HEK293 (cell line): Measurements from ENCODE around the gene CPE.

Experiments used
- CTCF ChIA-PET: fragments of 350-600 bp; formaldehyde crosslinking; extraction: SDS; loops from one replicate; lab custom pipeline; 2021; ENCODE audit warnings: antibody characterized with exemption; lab: Yijun Ruan, JAX
- POLR2A ChIA-PET: fragments of 300-600 bp; formaldehyde crosslinking; extraction: SDS; loops from one replicate; lab custom pipeline; 2020; ENCODE audit warnings: antibody characterized with exemption, inconsistent platforms; lab: Yijun Ruan, JAX
- H3K27ac ChIP-seq: fragments of 200-500 bp; sonication (Bioruptor generic); 2 replicates; pipeline ENCODE4 v1.5.1; 2014; ENCODE audit warnings: low read depth, low read length, control low read depth, inconsistent platforms; ENCODE audit errors: extremely low read depth
- H3K36me3 ChIP-seq, 2 experiments: fragments of 200-500 bp in 1 of 2; sonication (Bioruptor generic) in 1 of 2; 1 replicate in 1 of 2; 2 replicates in 1 of 2; pipeline ENCODE4 v1.5.1; 2014 to 2017; ENCODE audit warnings: inconsistent platforms in 2 of 2, low read length in 2 of 2; ENCODE audit not compliant: control insufficient read depth in 2 of 2, insufficient read depth in 1 of 2
- H3K4me1 ChIP-seq: fragments of 200-500 bp; sonication (Bioruptor generic); 2 replicates; pipeline ENCODE4 v1.5.1; 2014; ENCODE audit warnings: mild to moderate bottlenecking, low read length, inconsistent platforms; ENCODE audit not compliant: control insufficient read depth, insufficient read depth
- H3K4me3 ChIP-seq: 2 replicates; pipeline ENCODE4 v1.5.1; 2011; ENCODE audit warnings: low read depth, mild to moderate bottlenecking, control low read depth, low read length, moderate library complexity
- H3K9me3 ChIP-seq: fragments of 200-500 bp; sonication (Bioruptor generic); 2 replicates; pipeline ENCODE4 v1.5.1; 2014; ENCODE audit warnings: low read depth, low read length, inconsistent platforms; ENCODE audit not compliant: control insufficient read depth, insufficient read depth
- GFI1B ChIP-seq: fragments of 450-650 bp; formaldehyde crosslinking; IDR thresholded peaks from 2 replicates; pipeline ENCODE4 v1.5.1; 2016; ENCODE audit warnings: missing biosample characterization, missing genetic modification characterization
- OSR2 ChIP-seq: fragments of 450-650 bp; formaldehyde crosslinking; IDR thresholded peaks from 2 replicates; pipeline ENCODE4 v1.5.1; 2016; ENCODE audit warnings: missing biosample characterization, missing genetic modification characterization
- ZBTB1 ChIP-seq: fragments of 450-650 bp; formaldehyde crosslinking; IDR thresholded peaks from 2 replicates; pipeline ENCODE4 v1.5.1; 2016; ENCODE audit warnings: missing biosample characterization, missing genetic modification characterization
- ZBTB21 ChIP-seq: fragments of 450-650 bp; formaldehyde crosslinking; IDR thresholded peaks from 2 replicates; pipeline ENCODE4 v1.5.1; 2017; ENCODE audit warnings: missing biosample characterization, missing genetic modification characterization
- ZNF112 ChIP-seq: fragments of 450-650 bp; formaldehyde crosslinking; IDR thresholded peaks from 2 replicates; pipeline ENCODE4 v1.5.0; 2017; ENCODE audit warnings: missing biosample characterization, missing genetic modification characterization
- ZNF157 ChIP-seq: fragments of 450-650 bp; formaldehyde crosslinking; IDR thresholded peaks from 2 replicates; pipeline ENCODE4 v1.5.1; 2016; ENCODE audit warnings: missing biosample characterization, missing genetic modification characterization
- ZNF202 ChIP-seq: fragments of 450-650 bp; formaldehyde crosslinking; IDR thresholded peaks from 2 replicates; pipeline ENCODE4 v1.5.1; 2016; ENCODE audit warnings: missing biosample characterization, missing genetic modification characterization, borderline replicate concordance
- ZNF211 ChIP-seq: fragments of 450-650 bp; formaldehyde crosslinking; IDR thresholded peaks from 2 replicates; pipeline ENCODE4 v1.5.1; 2016; ENCODE audit warnings: low read depth, missing biosample characterization, missing genetic modification characterization
- ZNF354C ChIP-seq: fragments of 450-650 bp; formaldehyde crosslinking; IDR thresholded peaks from 2 replicates; pipeline ENCODE4 v1.5.1; 2016; ENCODE audit warnings: missing biosample characterization, missing genetic modification characterization, low read depth, borderline replicate concordance
- ZNF37A ChIP-seq: fragments of 450-650 bp; IDR thresholded peaks from 2 replicates; pipeline ENCODE4 v1.5.1; 2018; ENCODE audit warnings: missing biosample characterization, missing genetic modification characterization
- ZNF629 ChIP-seq: fragments of 450-650 bp; formaldehyde crosslinking; IDR thresholded peaks from 2 replicates; pipeline ENCODE4 v1.5.1; 2017; ENCODE audit warnings: missing biosample characterization, missing genetic modification characterization
- ZNF843 ChIP-seq: fragments of 450-650 bp; formaldehyde crosslinking; IDR thresholded peaks from 2 replicates; pipeline ENCODE4 v1.5.1; 2016; ENCODE audit warnings: missing biosample characterization, missing genetic modification characterization
- TF ChIP-seq, protein P1 (sequence below): fragments of 450-650 bp; formaldehyde crosslinking; IDR thresholded peaks from 2 replicates; pipeline ENCODE4 v1.5.1; 2016; ENCODE audit warnings: missing biosample characterization, missing genetic modification characterization
- TF ChIP-seq, protein P2 (sequence below): fragments of 450-650 bp; formaldehyde crosslinking; IDR thresholded peaks from 2 replicates; pipeline ENCODE4 v1.5.1; 2016; ENCODE audit warnings: missing biosample characterization, missing genetic modification characterization
- TF ChIP-seq, protein P3 (sequence below): fragments of 450-650 bp; formaldehyde crosslinking; IDR thresholded peaks from 2 replicates; pipeline ENCODE4 v1.5.1; 2016; ENCODE audit warnings: missing biosample characterization, missing genetic modification characterization, low read depth
- TF ChIP-seq, protein P4 (sequence below): fragments of 450-650 bp; formaldehyde crosslinking; IDR thresholded peaks from 2 replicates; pipeline ENCODE4 v1.5.1; 2016; ENCODE audit warnings: missing biosample characterization, missing genetic modification characterization
- TF ChIP-seq, protein P5 (sequence below): fragments of 450-650 bp; formaldehyde crosslinking; IDR thresholded peaks from 2 replicates; pipeline ENCODE4 v1.5.1; 2016; ENCODE audit warnings: missing biosample characterization, missing genetic modification characterization
- TF ChIP-seq, protein P6 (sequence below): fragments of 450-650 bp; formaldehyde crosslinking; IDR thresholded peaks from 2 replicates; pipeline ENCODE4 v1.5.1; 2016; ENCODE audit warnings: missing biosample characterization, missing genetic modification characterization

CPE gene

DNA sequence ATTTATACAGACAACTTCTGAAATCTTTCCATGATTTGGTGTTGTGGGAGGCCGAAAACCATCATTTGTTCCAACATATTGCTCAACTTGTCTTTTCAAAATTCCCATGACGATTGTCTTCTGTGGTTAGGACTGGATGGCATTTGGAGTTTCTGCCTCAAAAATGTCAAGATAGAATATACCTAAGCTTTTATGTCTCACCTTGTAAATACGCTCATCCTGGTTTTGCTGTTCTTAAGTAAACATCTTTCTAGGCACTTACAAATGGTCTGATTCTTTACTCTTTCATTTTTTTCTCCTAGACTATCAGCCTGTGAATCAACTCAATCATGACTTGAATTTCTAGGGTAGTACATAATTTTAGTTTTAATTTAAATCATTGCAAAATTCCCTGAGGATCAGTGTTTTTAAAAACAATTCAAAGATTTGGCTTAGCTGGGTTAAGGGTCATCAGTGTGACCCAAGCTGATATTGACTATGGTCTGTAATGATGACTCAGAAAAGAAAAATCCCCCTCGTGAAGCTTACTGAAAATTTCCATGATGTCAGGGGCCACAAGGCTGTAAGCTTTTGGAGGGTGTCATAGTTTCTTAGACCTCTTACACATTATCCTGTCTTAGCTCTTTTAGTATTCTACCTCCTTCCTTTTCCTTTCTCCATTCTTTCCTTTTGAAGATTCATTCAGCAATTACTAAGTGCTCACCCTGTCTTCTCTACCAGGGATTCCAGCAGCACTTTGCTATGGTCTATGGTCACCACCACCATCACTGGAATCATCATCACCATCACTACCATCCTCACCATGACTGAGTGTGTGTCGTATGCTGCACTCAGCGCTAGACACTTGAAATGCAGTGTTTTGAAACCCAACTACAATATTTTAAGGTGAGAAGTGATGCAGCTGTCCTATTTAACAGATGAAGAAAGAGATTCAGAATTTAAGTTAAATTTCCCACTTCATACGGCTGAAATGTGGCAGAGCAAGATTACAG, 124.4 kb downstream of the CPE start:
- Histone ChIP-seq H3K36me3 (peaks cover 0 to 10% of the 10 kb centered on the region in 2 experiments; a peak in 1 of 3 replicates), H3K4me3 (no peak overlapping the region), H3K9me3 (no peaks in the 10 kb centered on the region), H3K27ac (no peak overlapping the region), H3K4me1 (no peaks in the 10 kb centered on the region)
- TF ChIP-seq ZBTB21 (tag by site-specific recombination) (peak; percentile 51; the same call in 1 of the 2 replicates), ZBTB1 (tag by site-specific recombination) (no peak), ZNF629 (peak; percentile 50; the same call in 1 of the 2 replicates)
- TF ChIP-seq, protein P1, sequence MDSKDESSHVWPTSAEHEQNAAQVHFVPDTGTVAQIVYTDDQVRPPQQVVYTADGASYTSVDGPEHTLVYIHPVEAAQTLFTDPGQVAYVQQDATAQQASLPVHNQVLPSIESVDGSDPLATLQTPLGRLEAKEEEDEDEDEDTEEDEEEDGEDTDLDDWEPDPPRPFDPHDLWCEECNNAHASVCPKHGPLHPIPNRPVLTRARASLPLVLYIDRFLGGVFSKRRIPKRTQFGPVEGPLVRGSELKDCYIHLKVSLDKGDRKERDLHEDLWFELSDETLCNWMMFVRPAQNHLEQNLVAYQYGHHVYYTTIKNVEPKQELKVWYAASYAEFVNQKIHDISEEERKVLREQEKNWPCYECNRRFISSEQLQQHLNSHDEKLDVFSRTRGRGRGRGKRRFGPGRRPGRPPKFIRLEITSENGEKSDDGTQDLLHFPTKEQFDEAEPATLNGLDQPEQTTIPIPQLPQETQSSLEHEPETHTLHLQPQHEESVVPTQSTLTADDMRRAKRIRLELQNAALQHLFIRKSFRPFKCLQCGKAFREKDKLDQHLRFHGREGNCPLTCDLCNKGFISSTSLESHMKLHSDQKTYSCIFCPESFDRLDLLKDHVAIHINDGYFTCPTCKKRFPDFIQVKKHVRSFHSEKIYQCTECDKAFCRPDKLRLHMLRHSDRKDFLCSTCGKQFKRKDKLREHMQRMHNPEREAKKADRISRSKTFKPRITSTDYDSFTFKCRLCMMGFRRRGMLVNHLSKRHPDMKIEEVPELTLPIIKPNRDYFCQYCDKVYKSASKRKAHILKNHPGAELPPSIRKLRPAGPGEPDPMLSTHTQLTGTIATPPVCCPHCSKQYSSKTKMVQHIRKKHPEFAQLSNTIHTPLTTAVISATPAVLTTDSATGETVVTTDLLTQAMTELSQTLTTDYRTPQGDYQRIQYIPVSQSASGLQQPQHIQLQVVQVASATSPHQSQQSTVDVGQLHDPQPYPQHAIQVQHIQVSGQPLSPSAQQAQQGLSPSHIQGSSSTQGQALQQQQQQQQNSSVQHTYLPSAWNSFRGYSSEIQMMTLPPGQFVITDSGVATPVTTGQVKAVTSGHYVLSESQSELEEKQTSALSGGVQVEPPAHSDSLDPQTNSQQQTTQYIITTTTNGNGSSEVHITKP (tag by site-specific recombination): 0 out of 2 replicates have a peak, but pooled peaks have one; percentile 25
- CTCF ChIA-PET: no interaction called here
- POLR2A ChIA-PET: no interaction called here

DNA sequence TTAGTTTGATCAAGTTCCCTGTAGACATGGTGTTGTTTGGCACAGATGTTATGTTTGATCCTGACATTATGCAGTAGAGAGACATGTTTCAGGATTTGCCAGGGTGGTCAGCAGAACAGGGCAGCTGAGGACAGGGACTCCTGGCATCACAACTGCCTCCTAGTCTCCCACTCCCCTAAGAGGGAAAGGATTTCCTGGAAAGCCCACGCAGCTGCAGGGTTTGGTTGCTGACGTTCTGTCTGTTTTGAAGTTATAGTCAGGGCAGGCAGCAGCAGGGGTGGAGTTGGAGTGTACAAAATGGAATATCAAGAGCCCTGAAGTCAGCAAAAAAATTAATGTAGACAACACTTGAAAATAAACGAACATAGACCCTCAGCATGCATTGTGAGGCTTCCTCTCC, 125.4 kb downstream of the CPE start:
- CTCF ChIA-PET: no interaction called here
- H3K4me1 ChIP-seq: no peaks in the 10 kb centered on the region
- POLR2A ChIA-PET: no interaction called here
- H3K36me3 ChIP-seq: peaks cover 0 to 6% of the 10 kb centered on the region in 2 experiments; a peak in 1 of 3 replicates
- H3K4me3 ChIP-seq: no peak overlapping the region
- H3K9me3 ChIP-seq: no peaks in the 10 kb centered on the region
- no peak overlapping the region for H3K27ac ChIP-seq
- TF ChIP-seq ZNF843 (tag by site-specific recombination) (no peak), ZNF112 (tag by site-specific recombination) (no peak), OSR2 (tag by site-specific recombination) (no peak), ZNF354C (tag by site-specific recombination) (no peak), ZNF211 (tag by site-specific recombination) (no peak), GFI1B (tag by site-specific recombination) (no peak), ZNF157 (tag by site-specific recombination) (no peak), ZNF202 (tag by site-specific recombination) (no peak), ZBTB21 (tag by site-specific recombination) (no peak), ZNF37A (tag by site-specific recombination) (no peak)
- TF ChIP-seq, protein P2, sequence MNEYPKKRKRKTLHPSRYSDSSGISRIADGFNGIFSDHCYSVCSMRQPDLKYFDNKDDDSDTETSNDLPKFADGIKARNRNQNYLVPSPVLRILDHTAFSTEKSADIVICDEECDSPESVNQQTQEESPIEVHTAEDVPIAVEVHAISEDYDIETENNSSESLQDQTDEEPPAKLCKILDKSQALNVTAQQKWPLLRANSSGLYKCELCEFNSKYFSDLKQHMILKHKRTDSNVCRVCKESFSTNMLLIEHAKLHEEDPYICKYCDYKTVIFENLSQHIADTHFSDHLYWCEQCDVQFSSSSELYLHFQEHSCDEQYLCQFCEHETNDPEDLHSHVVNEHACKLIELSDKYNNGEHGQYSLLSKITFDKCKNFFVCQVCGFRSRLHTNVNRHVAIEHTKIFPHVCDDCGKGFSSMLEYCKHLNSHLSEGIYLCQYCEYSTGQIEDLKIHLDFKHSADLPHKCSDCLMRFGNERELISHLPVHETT (tag by site-specific recombination): no peak
- TF ChIP-seq, protein P3, sequence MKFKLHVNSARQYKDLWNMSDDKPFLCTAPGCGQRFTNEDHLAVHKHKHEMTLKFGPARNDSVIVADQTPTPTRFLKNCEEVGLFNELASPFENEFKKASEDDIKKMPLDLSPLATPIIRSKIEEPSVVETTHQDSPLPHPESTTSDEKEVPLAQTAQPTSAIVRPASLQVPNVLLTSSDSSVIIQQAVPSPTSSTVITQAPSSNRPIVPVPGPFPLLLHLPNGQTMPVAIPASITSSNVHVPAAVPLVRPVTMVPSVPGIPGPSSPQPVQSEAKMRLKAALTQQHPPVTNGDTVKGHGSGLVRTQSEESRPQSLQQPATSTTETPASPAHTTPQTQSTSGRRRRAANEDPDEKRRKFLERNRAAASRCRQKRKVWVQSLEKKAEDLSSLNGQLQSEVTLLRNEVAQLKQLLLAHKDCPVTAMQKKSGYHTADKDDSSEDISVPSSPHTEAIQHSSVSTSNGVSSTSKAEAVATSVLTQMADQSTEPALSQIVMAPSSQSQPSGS (tag by site-specific recombination): no peak
- TF ChIP-seq, protein P4, sequence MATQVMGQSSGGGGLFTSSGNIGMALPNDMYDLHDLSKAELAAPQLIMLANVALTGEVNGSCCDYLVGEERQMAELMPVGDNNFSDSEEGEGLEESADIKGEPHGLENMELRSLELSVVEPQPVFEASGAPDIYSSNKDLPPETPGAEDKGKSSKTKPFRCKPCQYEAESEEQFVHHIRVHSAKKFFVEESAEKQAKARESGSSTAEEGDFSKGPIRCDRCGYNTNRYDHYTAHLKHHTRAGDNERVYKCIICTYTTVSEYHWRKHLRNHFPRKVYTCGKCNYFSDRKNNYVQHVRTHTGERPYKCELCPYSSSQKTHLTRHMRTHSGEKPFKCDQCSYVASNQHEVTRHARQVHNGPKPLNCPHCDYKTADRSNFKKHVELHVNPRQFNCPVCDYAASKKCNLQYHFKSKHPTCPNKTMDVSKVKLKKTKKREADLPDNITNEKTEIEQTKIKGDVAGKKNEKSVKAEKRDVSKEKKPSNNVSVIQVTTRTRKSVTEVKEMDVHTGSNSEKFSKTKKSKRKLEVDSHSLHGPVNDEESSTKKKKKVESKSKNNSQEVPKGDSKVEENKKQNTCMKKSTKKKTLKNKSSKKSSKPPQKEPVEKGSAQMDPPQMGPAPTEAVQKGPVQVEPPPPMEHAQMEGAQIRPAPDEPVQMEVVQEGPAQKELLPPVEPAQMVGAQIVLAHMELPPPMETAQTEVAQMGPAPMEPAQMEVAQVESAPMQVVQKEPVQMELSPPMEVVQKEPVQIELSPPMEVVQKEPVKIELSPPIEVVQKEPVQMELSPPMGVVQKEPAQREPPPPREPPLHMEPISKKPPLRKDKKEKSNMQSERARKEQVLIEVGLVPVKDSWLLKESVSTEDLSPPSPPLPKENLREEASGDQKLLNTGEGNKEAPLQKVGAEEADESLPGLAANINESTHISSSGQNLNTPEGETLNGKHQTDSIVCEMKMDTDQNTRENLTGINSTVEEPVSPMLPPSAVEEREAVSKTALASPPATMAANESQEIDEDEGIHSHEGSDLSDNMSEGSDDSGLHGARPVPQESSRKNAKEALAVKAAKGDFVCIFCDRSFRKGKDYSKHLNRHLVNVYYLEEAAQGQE: no peak
- TF ChIP-seq, protein P5, sequence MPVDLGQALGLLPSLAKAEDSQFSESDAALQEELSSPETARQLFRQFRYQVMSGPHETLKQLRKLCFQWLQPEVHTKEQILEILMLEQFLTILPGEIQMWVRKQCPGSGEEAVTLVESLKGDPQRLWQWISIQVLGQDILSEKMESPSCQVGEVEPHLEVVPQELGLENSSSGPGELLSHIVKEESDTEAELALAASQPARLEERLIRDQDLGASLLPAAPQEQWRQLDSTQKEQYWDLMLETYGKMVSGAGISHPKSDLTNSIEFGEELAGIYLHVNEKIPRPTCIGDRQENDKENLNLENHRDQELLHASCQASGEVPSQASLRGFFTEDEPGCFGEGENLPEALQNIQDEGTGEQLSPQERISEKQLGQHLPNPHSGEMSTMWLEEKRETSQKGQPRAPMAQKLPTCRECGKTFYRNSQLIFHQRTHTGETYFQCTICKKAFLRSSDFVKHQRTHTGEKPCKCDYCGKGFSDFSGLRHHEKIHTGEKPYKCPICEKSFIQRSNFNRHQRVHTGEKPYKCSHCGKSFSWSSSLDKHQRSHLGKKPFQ (tag by site-specific recombination): no peak
- TF ChIP-seq, protein P6, sequence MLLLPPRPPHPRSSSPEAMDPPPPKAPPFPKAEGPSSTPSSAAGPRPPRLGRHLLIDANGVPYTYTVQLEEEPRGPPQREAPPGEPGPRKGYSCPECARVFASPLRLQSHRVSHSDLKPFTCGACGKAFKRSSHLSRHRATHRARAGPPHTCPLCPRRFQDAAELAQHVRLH: no peak
